ENCODE results near the gene ARPP21. TPM values are rescaled to one million over a fixed set of nuclear protein-coding genes. Genes with fewer than 3 reads are reported as not detected.

The ARPP21 gene
- total RNA-seq, 1 experiment from 2014 or later = not detected

- ChIA-PET CTCF (no interaction called here), POLR2A (ENCODE audit: unreplicated experiment) (no interaction called here)
- no peak for DNase-seq
- no TSS peak for BruUV-seq (replicated peaks)
- H4K20me1 ChIP-seq (ENCODE audit: low read length) = no peaks in the 10 kb centered on the region
- no peak for ATAC-seq
- H3K4me3 ChIP-seq (ENCODE audit: low read length) = no peak overlapping the region
- H3K27ac ChIP-seq (ENCODE audit: low read length) = no peak overlapping the region
- H3K9ac ChIP-seq (ENCODE audit: low read length) = no peak overlapping the region
- H3K4me1 ChIP-seq (ENCODE audit: insufficient read depth, low read length) = peaks cover 12% of the 10 kb centered on the region
- no peaks in the 10 kb centered on the region for H3K36me3 ChIP-seq (ENCODE audit: low read depth, low read length)
- H3K9me3 ChIP-seq (ENCODE audit: low read length) = no peaks in the 10 kb centered on the region
- H3K27me3 ChIP-seq (ENCODE audit: low read length) = no peaks in the 10 kb centered on the region
- H3K9me2 ChIP-seq (replicated peaks; ENCODE audit: low read length) = no peaks in the 10 kb centered on the region
- TF ChIP-seq EZH2 (IDR thresholded peaks at IDR 0.05; ENCODE audit: low read length, unreplicated experiment) (no peak), CTCF (conservative IDR thresholded peaks at IDR 0.05; ENCODE audit: low read depth, low read length) (no peak), EZH2phosphoT487 (IDR thresholded peaks at IDR 0.05; ENCODE audit: borderline replicate concordance, low read length) (no peak)
- no peak overlapping the region for H2AFZ ChIP-seq (ENCODE audit: low read length)
- no peaks in the 10 kb centered on the region for H3F3A ChIP-seq (ENCODE audit: low read length, unreplicated experiment)
- intact Hi-C loops (cut with micrococcal nuclease) = no loop called here
- no peaks in the 10 kb centered on the region for H3K79me2 ChIP-seq (ENCODE audit: low read length)
- H3K4me2 ChIP-seq (ENCODE audit: low read length) = no peak overlapping the region
Measured at GRCh38 chr3:35670408-35670965, 31.2 kb downstream of the ARPP21 start.

GRCh38 chr3:35671483-35671882 lies 32.2 kb downstream of the ARPP21 start:
- TF ChIP-seq CTCF (conservative IDR thresholded peaks at IDR 0.05; ENCODE audit: low read depth, low read length) (no peak), EZH2phosphoT487 (IDR thresholded peaks at IDR 0.05; ENCODE audit: borderline replicate concordance, low read length) (no peak), EZH2 (IDR thresholded peaks at IDR 0.05; ENCODE audit: low read length, unreplicated experiment) (no peak)
- no peak overlapping the region for H3K9ac ChIP-seq (ENCODE audit: low read length)
- ATAC-seq (no peak), DNase-seq (no peak)
- H3K27ac ChIP-seq (ENCODE audit: low read length) = no peak overlapping the region
- no TSS peak for BruUV-seq (replicated peaks)
- no peaks in the 10 kb centered on the region for H3K9me2 ChIP-seq (replicated peaks; ENCODE audit: low read length)
- H3K27me3 ChIP-seq (ENCODE audit: low read length) = no peaks in the 10 kb centered on the region
- no peaks in the 10 kb centered on the region for H3K79me2 ChIP-seq (ENCODE audit: low read length)
- no peak overlapping the region for H3K4me2 ChIP-seq (ENCODE audit: low read length)
- no peaks in the 10 kb centered on the region for H4K20me1 ChIP-seq (ENCODE audit: low read length)
- no peak overlapping the region for H2AFZ ChIP-seq (ENCODE audit: low read length)
- intact Hi-C loops (cut with micrococcal nuclease) = no loop called here
- no peaks in the 10 kb centered on the region for H3F3A ChIP-seq (ENCODE audit: low read length, unreplicated experiment)
- ChIA-PET POLR2A (ENCODE audit: unreplicated experiment) (no interaction called here), CTCF (no interaction called here)
- no peak overlapping the region for H3K4me3 ChIP-seq (ENCODE audit: low read length)
- H3K4me1 ChIP-seq (ENCODE audit: insufficient read depth, low read length) = peaks cover 4% of the 10 kb centered on the region; the same call in 1 of the 2 replicates
- no peaks in the 10 kb centered on the region; the same call in 1 of the 2 replicates for H3K9me3 ChIP-seq (ENCODE audit: low read length)
- H3K36me3 ChIP-seq (ENCODE audit: low read depth, low read length) = no peaks in the 10 kb centered on the region

- TF ChIP-seq EZH2 (IDR thresholded peaks at IDR 0.05; ENCODE audit: low read length, unreplicated experiment) (no peak), EZH2phosphoT487 (IDR thresholded peaks at IDR 0.05; ENCODE audit: borderline replicate concordance, low read length) (no peak), CTCF (conservative IDR thresholded peaks at IDR 0.05; ENCODE audit: low read depth, low read length) (no peak)
- Histone ChIP-seq H3K9me2 (replicated peaks; ENCODE audit: low read length) (no peaks in the 10 kb centered on the region), H3F3A (ENCODE audit: low read length, unreplicated experiment) (no peaks in the 10 kb centered on the region), H3K79me2 (ENCODE audit: low read length) (no peaks in the 10 kb centered on the region), H4K20me1 (ENCODE audit: low read length) (no peaks in the 10 kb centered on the region), H3K9me3 (ENCODE audit: low read length) (no peaks in the 10 kb centered on the region; the same call in 1 of the 2 replicates), H3K27me3 (ENCODE audit: low read length) (no peaks in the 10 kb centered on the region; the same call in 1 of the 2 replicates), H3K4me3 (ENCODE audit: low read length) (no peak overlapping the region), H3K27ac (ENCODE audit: low read length) (no peak overlapping the region), H3K4me1 (ENCODE audit: insufficient read depth, low read length) (no peaks in the 10 kb centered on the region), H2AFZ (ENCODE audit: low read length) (no peak overlapping the region), H3K9ac (ENCODE audit: low read length) (no peak overlapping the region), H3K4me2 (ENCODE audit: low read length) (no peak overlapping the region), H3K36me3 (ENCODE audit: low read depth, low read length) (no peaks in the 10 kb centered on the region)
- DNase-seq = no peak
- ChIA-PET POLR2A (ENCODE audit: unreplicated experiment) (no interaction called here), CTCF (no interaction called here)
- no peak for ATAC-seq
- intact Hi-C loops (cut with micrococcal nuclease) = no loop called here
- BruUV-seq (replicated peaks) = no TSS peak
Measured at GRCh38 chr3:35673017-35673416, 33.7 kb downstream of the ARPP21 start.
